HCT116 (cell line): ENCODE measurements around the gene CHN1. TPM values are rescaled to one million over a fixed set of nuclear protein-coding genes. Genes with fewer than 3 reads are reported as not detected.

Experiments
- ATAC-seq: fragments of 200-7000 bp; cut with Tn5 transposase; 2 replicates; pipeline ENCODE4 v1.9.1; 2020; ENCODE audit warnings: mild to moderate bottlenecking, moderate library complexity
- BruUV-seq: library from RNA; stranded (reverse); fragments of 400-500 nt; replicated peaks from 2 replicates; lab custom pipeline; 2021; lab: Mats Ljungman, UMichigan
- CTCF ChIA-PET: fragments of 300-600 bp; sonication (Branson Sonifier 250); formaldehyde crosslinking; loops from one replicate; lab custom pipeline; 2021; ENCODE audit warnings: antibody characterized with exemption; lab: Charles Lee
- POLR2A ChIA-PET: fragments of 300-600, 350-600 bp; sonication (Branson Sonifier 250); formaldehyde crosslinking; loops from one replicate; lab custom pipeline; 2021; ENCODE audit warnings: antibody characterized with exemption; lab: Charles Lee
- RAD21 ChIA-PET, 2 experiments: fragments of 300-600 bp; sonication (Branson Sonifier 250); formaldehyde crosslinking; loops; one replicate each; lab custom pipeline; 2023; ENCODE audit warnings: low total read pairs in 2 of 2; ENCODE audit not compliant: uncharacterized antibody in 2 of 2, unreplicated experiment in 2 of 2, low non-redundant PET in 1 of 2; lab: Charles Lee
- DNase-seq: peaks from one replicate; pipeline ENCODE4 v3.0.0-alpha.2; 2010; ENCODE audit warnings: low read depth, low spot score
- H2AFZ ChIP-seq: fragments of 200-600 bp; shearing (Covaris generic), sonication (generic); 2 replicates; pipeline ENCODE4 v1.6.1; 2017; ENCODE audit warnings: low read depth, mixed run types, mixed read lengths, antibody characterized with exemption, low read length; ENCODE audit not compliant: poor library complexity, severe bottlenecking
- H3K27ac ChIP-seq: 2 replicates; pipeline ENCODE4 v1.5.1; 2012; ENCODE audit warnings: low read depth, low read length
- H3K27me3 ChIP-seq: fragments of 200-600 bp; sonication (generic); 2 replicates; pipeline ENCODE4 v1.6.1; 2016; ENCODE audit warnings: mixed run types, low read length, mixed read lengths; ENCODE audit not compliant: insufficient read depth
- H3K36me3 ChIP-seq, 2 experiments: fragments of 200-500 bp in 1 of 2; fragments of 200-600 bp in 1 of 2; sonication (Bioruptor generic) in 1 of 2; sonication (generic) in 1 of 2; 2 replicates each; pipeline versions ENCODE4 v1.5.1 to v1.6.1; 2014 to 2016; ENCODE audit warnings: low read length in 2 of 2, inconsistent platforms in 1 of 2, mixed read lengths in 1 of 2, mixed run types in 1 of 2; ENCODE audit not compliant: insufficient read depth in 2 of 2, control insufficient read depth in 1 of 2
- H3K4me1 ChIP-seq, 2 experiments: fragments of 200-600 bp in 1 of 2; sonication (generic) in 1 of 2; 2 replicates each; pipeline versions ENCODE4 v1.5.1 to v1.6.1; 2012 to 2017; ENCODE audit warnings: low read length in 2 of 2, inconsistent platforms in 1 of 2, mild to moderate bottlenecking in 1 of 2, mixed read lengths in 1 of 2, mixed run types in 1 of 2, moderate library complexity in 1 of 2; ENCODE audit not compliant: insufficient read depth in 2 of 2, control insufficient read depth in 1 of 2
- H3K4me2 ChIP-seq: fragments of 200-600 bp; sonication (generic); 2 replicates; pipeline ENCODE4 v1.6.1; 2017; ENCODE audit warnings: mixed run types, low read length, mixed read lengths
- H3K4me3 ChIP-seq, 2 experiments: fragments of 200-600 bp in 1 of 2; sonication (generic) in 1 of 2; replicated peaks in 1 of 2; 2 replicates each; pipeline ENCODE4 v1.5.1; 2011 to 2016; ENCODE audit warnings: low read length in 2 of 2, control low read depth in 1 of 2, low read depth in 1 of 2, mild to moderate bottlenecking in 1 of 2, mixed read lengths in 1 of 2, mixed run types in 1 of 2
- H3K79me2 ChIP-seq: fragments of 200-600 bp; sonication (generic); 2 replicates; pipeline ENCODE4 v1.6.1; 2017; ENCODE audit warnings: mild to moderate bottlenecking, mixed run types, low read length, moderate library complexity, mixed read lengths; ENCODE audit not compliant: insufficient read depth
- H3K9ac ChIP-seq: fragments of 200-600 bp; sonication (generic); 2 replicates; pipeline ENCODE4 v1.6.1; 2016; ENCODE audit warnings: low read length, mixed read lengths
- H3K9me2 ChIP-seq: fragments of 200-600 bp; sonication (generic), shearing (Covaris generic); 2 replicates; pipeline ENCODE4 v1.6.1; 2017; ENCODE audit warnings: mixed run types, mild to moderate bottlenecking, moderate library complexity; ENCODE audit not compliant: insufficient read depth
- H3K9me3 ChIP-seq, 2 experiments: fragments of 200-500 bp in 1 of 2; fragments of 200-600 bp in 1 of 2; sonication (Bioruptor generic) in 1 of 2; sonication (generic) in 1 of 2; 2 replicates each; pipeline ENCODE4 v1.6.1; 2014 to 2017; ENCODE audit warnings: low read length in 2 of 2, mixed read lengths in 2 of 2, inconsistent platforms in 1 of 2, low read depth in 1 of 2, mild to moderate bottlenecking in 1 of 2, mixed run types in 1 of 2, moderate library complexity in 1 of 2; ENCODE audit not compliant: control insufficient read depth in 1 of 2, insufficient read depth in 1 of 2
- H4K20me1 ChIP-seq: fragments of 200-600 bp; sonication (generic), shearing (Covaris generic); 2 replicates; pipeline ENCODE4 v1.6.1; 2017; ENCODE audit warnings: mixed run types, mild to moderate bottlenecking, moderate library complexity; ENCODE audit not compliant: insufficient read depth
- CBX3 ChIP-seq: IDR thresholded peaks from 2 replicates; pipeline ENCODE4 v1.6.1; 2012; ENCODE audit warnings: low read depth
- EGR1 ChIP-seq: IDR thresholded peaks from 2 replicates; pipeline ENCODE4 v1.6.1; 2012; ENCODE audit warnings: low read depth
- ELF1 ChIP-seq: IDR thresholded peaks from 2 replicates; pipeline ENCODE4 v1.6.1; 2012; ENCODE audit warnings: low read depth, borderline replicate concordance
- EZH2phosphoT487 ChIP-seq: fragments of 200-600 bp; IDR thresholded peaks from 2 replicates; pipeline ENCODE4 v1.6.1; 2018; ENCODE audit warnings: antibody characterized with exemption, borderline replicate concordance
- FOSL1 ChIP-seq: IDR thresholded peaks from 2 replicates; pipeline ENCODE4 v1.6.1; 2012; ENCODE audit warnings: low read depth
- JUND ChIP-seq: IDR thresholded peaks from 2 replicates; pipeline ENCODE4 v1.6.1; 2012
- POLR2A ChIP-seq: IDR thresholded peaks from 2 replicates; pipeline ENCODE4 v1.7.0; 2011; ENCODE audit warnings: borderline replicate concordance; ENCODE audit not compliant: insufficient read depth, insufficient read length; ENCODE audit errors: extremely low read depth
- POLR2AphosphoS5 ChIP-seq: IDR thresholded peaks from 2 replicates; pipeline ENCODE4 v1.6.1; 2011; ENCODE audit warnings: mild to moderate bottlenecking, low read depth, low read length, moderate library complexity
- RAD21 ChIP-seq: IDR thresholded peaks from 2 replicates; pipeline ENCODE4 v1.6.1; 2012; ENCODE audit warnings: low read depth, mild to moderate bottlenecking
- SIN3A ChIP-seq: IDR thresholded peaks from 2 replicates; pipeline ENCODE4 v1.6.1; 2012; ENCODE audit warnings: low read depth
- SP1 ChIP-seq: IDR thresholded peaks from 2 replicates; pipeline ENCODE4 v1.6.1; 2012; ENCODE audit warnings: low read depth
- SRF ChIP-seq: IDR thresholded peaks from 2 replicates; pipeline ENCODE4 v1.6.1; 2012; ENCODE audit warnings: low read depth
- YY1 ChIP-seq: IDR thresholded peaks from 2 replicates; pipeline ENCODE4 v1.6.1; 2011; ENCODE audit warnings: low read length, low read depth, moderate library complexity, mild to moderate bottlenecking; ENCODE audit not compliant: insufficient replicate concordance; ENCODE audit errors: extremely low read depth
- ZFX ChIP-seq: fragments of 450-650 bp; IDR thresholded peaks from 2 replicates; pipeline ENCODE4 v1.6.1; 2017
- intact Hi-C: fragments of 100-400 bp; cut with micrococcal nuclease; formaldehyde crosslinking; loops from 2 replicates; pipeline ENCODE4 v1.10.0; 2022
- total RNA-seq: library from RNA; stranded (reverse); gene quantifications from one replicate; pipeline ENCODE4 v1.2.1, GENCODE V29; 2021; ENCODE audit not compliant: unreplicated experiment
- TF ChIP-seq, protein P1 (sequence below): IDR thresholded peaks from 2 replicates; pipeline ENCODE4 v1.6.1; 2012
- TF ChIP-seq, protein P2 (sequence below): IDR thresholded peaks from 2 replicates; pipeline ENCODE4 v1.6.1; 2011; ENCODE audit warnings: mild to moderate bottlenecking, low read length, moderate library complexity; ENCODE audit not compliant: insufficient replicate concordance; ENCODE audit errors: extremely low read depth
- TF ChIP-seq, protein P3 (sequence below): IDR thresholded peaks from 2 replicates; pipeline ENCODE4 v1.6.1; 2012
- TF ChIP-seq, protein P4 (sequence below), 3 experiments: fragments of 200-600 bp in 1 of 3; sonication (generic) in 1 of 3; IDR thresholded peaks in 2 of 3; conservative IDR thresholded peaks in 1 of 3; 2 replicates each; pipeline ENCODE4 v1.5.1; 2012 to 2017; ENCODE audit warnings: low read depth in 2 of 3, low read length in 2 of 3, antibody characterized with exemption in 1 of 3, borderline replicate concordance in 1 of 3, control low read depth in 1 of 3, mild to moderate bottlenecking in 1 of 3, mixed read lengths in 1 of 3, mixed run types in 1 of 3, moderate library complexity in 1 of 3; ENCODE audit not compliant: insufficient read depth in 1 of 3

Gene CHN1
- total RNA-seq, 1 experiment from 2014 or later = 3.6 TPM

DNA sequence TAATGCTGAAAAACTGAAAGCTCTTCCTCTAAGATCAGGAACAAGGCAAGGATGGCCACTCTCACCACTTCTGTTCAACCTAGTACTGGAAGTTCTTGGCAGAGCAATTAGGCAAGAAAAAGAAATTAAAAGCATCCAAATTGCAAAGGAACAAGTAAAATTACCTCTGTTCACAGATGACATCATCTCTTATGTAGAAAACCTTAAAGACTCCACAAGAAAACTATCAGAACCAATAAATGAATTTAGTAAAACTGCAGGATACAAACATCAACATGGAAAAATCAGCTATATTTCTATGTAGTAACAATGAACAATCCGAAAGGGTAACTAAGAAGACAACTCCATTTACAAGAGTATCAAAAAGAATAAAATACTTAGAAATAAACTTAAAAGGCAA lies 112.2 kb downstream of the CHN1 start:
- Histone ChIP-seq H3K9me3 (no peaks in the 10 kb centered on the region), H3K4me1 (no peaks in the 10 kb centered on the region), H3K27me3 (no peaks in the 10 kb centered on the region), H3K36me3 (no peaks in the 10 kb centered on the region), H3K4me2 (no peak overlapping the region), H4K20me1 (no peaks in the 10 kb centered on the region), H2AFZ (no peak overlapping the region), H3K27ac (no peak overlapping the region), H3K9ac (no peak overlapping the region), H3K4me3 (no peak overlapping the region), H3K79me2 (no peaks in the 10 kb centered on the region), H3K9me2 (no peaks in the 10 kb centered on the region)
- intact Hi-C loops = no loop called here
- BruUV-seq = no TSS peak
- TF ChIP-seq, protein P1, sequence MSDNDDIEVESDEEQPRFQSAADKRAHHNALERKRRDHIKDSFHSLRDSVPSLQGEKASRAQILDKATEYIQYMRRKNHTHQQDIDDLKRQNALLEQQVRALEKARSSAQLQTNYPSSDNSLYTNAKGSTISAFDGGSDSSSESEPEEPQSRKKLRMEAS = no peak
- TF ChIP-seq EGR1 (no peak), JUND (no peak), ELF1 (no peak), SIN3A (no peak), EZH2phosphoT487 (no peak), FOSL1 (no peak), POLR2A (no peak), YY1 (no peak), RAD21 (no peak), SRF (no peak), POLR2AphosphoS5 (no peak), ZFX (no peak), CBX3 (no peak), SP1 (no peak)
- TF ChIP-seq, protein P2, sequence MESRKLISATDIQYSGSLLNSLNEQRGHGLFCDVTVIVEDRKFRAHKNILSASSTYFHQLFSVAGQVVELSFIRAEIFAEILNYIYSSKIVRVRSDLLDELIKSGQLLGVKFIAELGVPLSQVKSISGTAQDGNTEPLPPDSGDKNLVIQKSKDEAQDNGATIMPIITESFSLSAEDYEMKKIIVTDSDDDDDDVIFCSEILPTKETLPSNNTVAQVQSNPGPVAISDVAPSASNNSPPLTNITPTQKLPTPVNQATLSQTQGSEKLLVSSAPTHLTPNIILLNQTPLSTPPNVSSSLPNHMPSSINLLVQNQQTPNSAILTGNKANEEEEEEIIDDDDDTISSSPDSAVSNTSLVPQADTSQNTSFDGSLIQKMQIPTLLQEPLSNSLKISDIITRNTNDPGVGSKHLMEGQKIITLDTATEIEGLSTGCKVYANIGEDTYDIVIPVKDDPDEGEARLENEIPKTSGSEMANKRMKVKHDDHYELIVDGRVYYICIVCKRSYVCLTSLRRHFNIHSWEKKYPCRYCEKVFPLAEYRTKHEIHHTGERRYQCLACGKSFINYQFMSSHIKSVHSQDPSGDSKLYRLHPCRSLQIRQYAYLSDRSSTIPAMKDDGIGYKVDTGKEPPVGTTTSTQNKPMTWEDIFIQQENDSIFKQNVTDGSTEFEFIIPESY = no peak
- TF ChIP-seq, protein P3, sequence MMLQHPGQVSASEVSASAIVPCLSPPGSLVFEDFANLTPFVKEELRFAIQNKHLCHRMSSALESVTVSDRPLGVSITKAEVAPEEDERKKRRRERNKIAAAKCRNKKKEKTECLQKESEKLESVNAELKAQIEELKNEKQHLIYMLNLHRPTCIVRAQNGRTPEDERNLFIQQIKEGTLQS = no peak
- TF ChIP-seq, protein P4, sequence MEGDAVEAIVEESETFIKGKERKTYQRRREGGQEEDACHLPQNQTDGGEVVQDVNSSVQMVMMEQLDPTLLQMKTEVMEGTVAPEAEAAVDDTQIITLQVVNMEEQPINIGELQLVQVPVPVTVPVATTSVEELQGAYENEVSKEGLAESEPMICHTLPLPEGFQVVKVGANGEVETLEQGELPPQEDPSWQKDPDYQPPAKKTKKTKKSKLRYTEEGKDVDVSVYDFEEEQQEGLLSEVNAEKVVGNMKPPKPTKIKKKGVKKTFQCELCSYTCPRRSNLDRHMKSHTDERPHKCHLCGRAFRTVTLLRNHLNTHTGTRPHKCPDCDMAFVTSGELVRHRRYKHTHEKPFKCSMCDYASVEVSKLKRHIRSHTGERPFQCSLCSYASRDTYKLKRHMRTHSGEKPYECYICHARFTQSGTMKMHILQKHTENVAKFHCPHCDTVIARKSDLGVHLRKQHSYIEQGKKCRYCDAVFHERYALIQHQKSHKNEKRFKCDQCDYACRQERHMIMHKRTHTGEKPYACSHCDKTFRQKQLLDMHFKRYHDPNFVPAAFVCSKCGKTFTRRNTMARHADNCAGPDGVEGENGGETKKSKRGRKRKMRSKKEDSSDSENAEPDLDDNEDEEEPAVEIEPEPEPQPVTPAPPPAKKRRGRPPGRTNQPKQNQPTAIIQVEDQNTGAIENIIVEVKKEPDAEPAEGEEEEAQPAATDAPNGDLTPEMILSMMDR (IDR thresholded peaks at IDR 0.05 in 2 of 3, conservative IDR thresholded peaks at IDR 0.05 in 1 of 3; ENCODE audit: borderline replicate concordance in 1 of 3, insufficient read depth in 1 of 3, low read depth in 2 of 3, low read length in 2 of 3) = no peak
- POLR2A ChIA-PET = no interaction called here
- DNase-seq (no peak), ATAC-seq (no peak)
- CTCF ChIA-PET = no interaction called here
- RAD21 ChIA-PET = no interaction called here
